Smooth muscle cell (in vitro differentiated cells): ENCODE measurements around the gene ZNRF1. TPM values are rescaled to one million over a fixed set of nuclear protein-coding genes. Genes with fewer than 3 reads are reported as not detected.
"Not testable (repeated sequence)": the region's sequence is repeated elsewhere in the genome, so short reads cannot be mapped to it uniquely, and the experiment has no call there.

Source experiments
- DNase-seq: peaks from one replicate; lab custom pipeline; 2025; ENCODE audit not compliant: unreplicated experiment; lab: John Stamatoyannopoulos, UW
- H2AFZ ChIP-seq: fragments of 200-600 bp; sonication (generic); 2 replicates; pipeline ENCODE4 v1.6.0; 2016; ENCODE audit warnings: antibody characterized with exemption, low read depth, mild to moderate bottlenecking
- H3F3A ChIP-seq: fragments of 200-600 bp; sonication (generic); 2 replicates; pipeline ENCODE4 v1.6.0; 2017; ENCODE audit warnings: antibody characterized with exemption, low read depth
- H3K27ac ChIP-seq: fragments of 200-600 bp; sonication (generic); 2 replicates; pipeline ENCODE4 v1.5.1; 2016; ENCODE audit warnings: low read depth, mild to moderate bottlenecking
- H3K27me3 ChIP-seq: fragments of 200-600 bp; sonication (generic); 2 replicates; pipeline ENCODE4 v1.6.1; 2016; ENCODE audit warnings: low read depth, mild to moderate bottlenecking
- H3K36me3 ChIP-seq: fragments of 200-600 bp; sonication (generic); 2 replicates; pipeline ENCODE4 v1.5.1; 2016; ENCODE audit warnings: low read depth
- H3K4me1 ChIP-seq: fragments of 200-600 bp; sonication (generic); 2 replicates; pipeline ENCODE4 v1.5.1; 2016; ENCODE audit warnings: low read depth
- H3K4me2 ChIP-seq: fragments of 200-600 bp; sonication (generic); 2 replicates; pipeline ENCODE4 v1.6.0; 2016; ENCODE audit warnings: mild to moderate bottlenecking
- H3K4me3 ChIP-seq: fragments of 200-600 bp; sonication (generic); 2 replicates; pipeline ENCODE4 v1.5.1; 2016; ENCODE audit warnings: mild to moderate bottlenecking
- H3K79me2 ChIP-seq: fragments of 200-600 bp; sonication (generic); 2 replicates; pipeline ENCODE4 v1.6.0; 2016; ENCODE audit warnings: low read depth, mild to moderate bottlenecking
- H3K9ac ChIP-seq: fragments of 200-600 bp; sonication (generic); 2 replicates; pipeline ENCODE4 v1.6.0; 2016; ENCODE audit warnings: low read depth
- H3K9me3 ChIP-seq: fragments of 200-600 bp; sonication (generic); replicated peaks from 2 replicates; pipeline ENCODE4 v1.5.1; 2016; ENCODE audit warnings: low read depth
- H4K20me1 ChIP-seq: fragments of 200-600 bp; sonication (generic); 2 replicates; pipeline ENCODE4 v1.6.0; 2016; ENCODE audit warnings: low read depth
- CTCF ChIP-seq: fragments of 200-600 bp; sonication (generic); IDR thresholded peaks from 2 replicates; pipeline ENCODE4 v1.5.1; 2017; ENCODE audit warnings: borderline replicate concordance, mild to moderate bottlenecking, antibody characterized with exemption; ENCODE audit not compliant: insufficient read depth, poor library complexity, severe bottlenecking
- WGBS: methylation state at CpG from one replicate; pipeline ENCODE4 v1.1.7; 2016; ENCODE audit warnings: low lambda C conversion rate; 5-methylcytosine and 5-hydroxymethylcytosine counted together
- polyA plus RNA-seq: library from polyadenylated mRNA; unstranded; fragments of >200 nt; fragmentation: Nextera tagmentation; extraction: Ambion mirVana; gene quantifications from 2 replicates; pipeline ENCODE4 v1.2.1, GENCODE V29; 2016
- total RNA-seq: library from RNA; depleted of rRNA; stranded (reverse); fragments of >200 nt; gene quantifications from 2 replicates; pipeline ENCODE4 v1.2.3, GENCODE V29; 2014

The ZNRF1 gene
- total and polyA plus RNA-seq, 2 experiments from 2014 or later, result 18.2 to 45.4 TPM

GRCh38 chr16:75088934-75089333, 90.1 kb downstream of the ZNRF1 start:
- Histone ChIP-seq H3K4me3 (no peak overlapping the region), H3K4me1 (peaks cover 4% of the 10 kb centered on the region), H3K4me2 (no peak overlapping the region), H3K27ac (no peak overlapping the region), H2AFZ (no peak overlapping the region), H3K9ac (no peak overlapping the region), H3K9me3 (no peaks in the 10 kb centered on the region), H3K36me3 (no peaks in the 10 kb centered on the region), H3K79me2 (peaks cover 26% of the 10 kb centered on the region), H3F3A (no peaks in the 10 kb centered on the region), H3K27me3 (no peaks in the 10 kb centered on the region), H4K20me1 (peaks cover 99% of the 10 kb centered on the region)
- 88% methylated on average over 8 of the region's 8 CpGs for WGBS
- no peak for DNase-seq
- no peak for TF ChIP-seq CTCF

- DNase-seq, result no peak
- Histone ChIP-seq H3K27me3 (no peaks in the 10 kb centered on the region), H3F3A (no peaks in the 10 kb centered on the region), H2AFZ (no peak overlapping the region), H3K4me1 (peaks cover 4% of the 10 kb centered on the region), H3K9me3 (no peaks in the 10 kb centered on the region), H3K9ac (no peak overlapping the region), H3K79me2 (peaks cover 26% of the 10 kb centered on the region), H3K4me2 (no peak overlapping the region), H3K36me3 (no peaks in the 10 kb centered on the region), H4K20me1 (peaks cover 99% of the 10 kb centered on the region), H3K27ac (no peak overlapping the region), H3K4me3 (no peak overlapping the region)
- TF ChIP-seq CTCF, result no peak
- 76% methylated on average over 6 of the region's 6 CpGs for WGBS
These were observed 90.8 kb downstream of the ZNRF1 start for GRCh38 chr16:75089486-75090202.

GRCh38 chr16:75090899-75091298, 92.1 kb downstream of the ZNRF1 start:
- H3K36me3 ChIP-seq, H3K9me3 ChIP-seq, DNase-seq, H3K4me3 ChIP-seq, H3F3A ChIP-seq, H3K27me3 ChIP-seq, H2AFZ ChIP-seq, H3K4me1 ChIP-seq, H3K27ac ChIP-seq, H3K4me2 ChIP-seq, H3K9ac ChIP-seq: not testable (repeated sequence)
- Histone ChIP-seq H3K79me2 (peaks cover 23% of the 10 kb centered on the region), H4K20me1 (peaks cover 94% of the 10 kb centered on the region)
- 92% methylated on average over 6 of the region's 6 CpGs for WGBS

- H3K27me3 ChIP-seq, H3K4me1 ChIP-seq, H3K9me3 ChIP-seq, H2AFZ ChIP-seq, H3K4me3 ChIP-seq, H3K36me3 ChIP-seq, DNase-seq, H3K27ac ChIP-seq, H3F3A ChIP-seq, H3K4me2 ChIP-seq, H3K9ac ChIP-seq: not testable (repeated sequence)
- H3K79me2 ChIP-seq, result peaks cover 23% of the 10 kb centered on the region
- 65% methylated on average over 3 of the region's 3 CpGs for WGBS
- H4K20me1 ChIP-seq, result peaks cover 95% of the 10 kb centered on the region
These were observed 92.8 kb downstream of the ZNRF1 start for GRCh38 chr16:75091619-75092018.
